Measurements from ENCODE around the gene HMCN2.
"Not testable (repeated sequence)": the region's sequence is repeated elsewhere in the genome, so short reads cannot be mapped to it uniquely, and the experiment has no call there.

HMCN2 gene

DNA sequence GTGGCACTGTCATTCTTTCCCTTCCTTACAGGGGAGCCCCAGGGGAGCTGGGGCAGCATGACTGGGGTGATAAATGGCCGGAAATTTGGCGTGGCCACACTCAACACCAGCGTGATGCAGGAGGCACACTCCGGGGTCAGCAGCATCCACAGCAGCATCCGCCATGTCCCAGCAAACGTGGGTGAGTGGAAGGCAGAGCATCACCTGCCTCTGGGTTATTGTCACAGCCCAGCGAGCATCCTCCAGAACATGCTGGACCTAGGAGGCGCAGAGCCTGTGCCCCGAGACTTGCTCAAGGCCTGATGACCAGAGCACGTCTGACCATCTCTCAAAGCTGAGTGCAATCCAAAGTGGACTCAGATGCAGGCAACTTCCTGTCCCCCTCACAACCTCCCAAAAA, 157.0 kb downstream of the HMCN2 start:
- no peak for DNase-seq

DNA sequence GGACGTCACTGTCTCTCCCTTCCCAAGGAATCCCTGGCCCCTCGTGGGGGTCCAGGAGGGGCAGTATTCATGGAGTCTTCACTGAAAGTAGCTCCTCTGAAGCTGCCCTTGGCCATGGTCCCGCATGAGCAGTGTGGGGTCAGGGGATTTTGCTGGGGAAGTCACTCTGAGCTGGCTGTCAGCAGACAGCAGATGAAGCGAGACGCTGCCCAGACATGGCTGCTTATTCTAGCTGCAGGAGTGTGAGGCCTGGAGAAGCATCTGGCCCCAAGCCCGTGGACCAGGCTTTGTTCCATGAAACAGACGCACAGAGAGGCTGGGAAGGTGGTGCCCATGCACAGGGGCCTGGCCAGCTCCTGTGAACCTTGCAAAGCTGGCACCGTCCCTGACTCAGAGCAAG, 157.7 kb downstream of the HMCN2 start:
- no peak for DNase-seq

GRCh38 chr9:130424595-130425454, 159.3 kb downstream of the HMCN2 start:
- DNase-seq: no peak

DNA sequence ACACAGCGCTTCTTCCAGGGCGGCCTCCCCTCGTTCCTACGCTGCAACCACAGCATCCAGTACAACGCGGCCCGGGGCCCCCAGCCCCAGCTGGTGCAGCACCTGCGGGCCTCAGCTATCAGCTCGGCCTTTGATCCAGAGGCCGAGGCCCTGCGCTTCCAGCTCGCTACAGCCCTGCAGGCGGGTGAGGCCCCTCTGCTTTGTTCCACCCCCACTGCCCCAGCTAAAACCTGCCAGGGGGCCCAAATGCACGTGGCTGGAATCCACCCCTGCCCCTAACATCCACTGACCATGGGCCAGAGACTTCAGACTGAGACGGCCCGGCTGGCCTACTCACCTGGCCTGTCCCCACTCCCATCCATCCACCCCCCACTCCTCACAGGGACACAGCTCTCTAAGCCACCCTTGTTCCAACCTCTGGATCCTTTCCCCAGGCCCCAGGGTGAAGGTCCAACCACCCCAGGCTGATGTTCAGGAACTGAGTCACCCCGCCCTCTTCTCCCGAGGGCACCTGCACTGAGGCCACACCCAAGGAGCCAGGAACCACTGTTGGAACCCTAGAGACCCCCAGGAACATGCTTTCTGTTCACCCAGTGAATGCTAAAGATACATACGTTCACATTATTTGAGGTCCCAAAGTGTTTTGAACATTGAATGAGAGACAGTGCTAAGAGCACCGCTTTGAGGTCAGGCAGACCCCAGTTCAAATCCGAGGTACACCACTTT, 160.3 kb downstream of the HMCN2 start:
- no peak for DNase-seq

- no peak for DNase-seq
These were observed 160.9 kb downstream of the HMCN2 start for GRCh38 chr9:130426467-130426773.

DNA sequence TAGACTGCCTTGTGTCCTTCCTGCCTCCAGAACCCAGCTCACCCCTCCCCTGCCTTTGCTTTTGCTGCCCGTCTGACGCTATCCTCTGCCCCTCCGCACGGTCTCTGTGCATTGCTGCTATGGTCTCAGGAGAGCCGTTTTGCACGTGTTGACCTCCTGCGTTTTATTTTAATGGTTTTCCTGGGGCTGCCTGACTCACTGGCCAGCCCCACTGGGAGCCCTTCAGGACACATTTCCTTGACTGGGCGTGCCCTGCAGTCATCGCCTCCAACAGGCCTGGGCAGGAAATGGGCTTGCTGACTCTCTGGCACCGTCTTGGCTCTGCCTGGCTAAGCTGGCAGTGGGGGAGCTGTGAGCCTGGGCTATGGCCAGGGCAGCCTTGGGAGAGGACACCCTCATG, 161.3 kb downstream of the HMCN2 start:
- no peak for DNase-seq

DNA sequence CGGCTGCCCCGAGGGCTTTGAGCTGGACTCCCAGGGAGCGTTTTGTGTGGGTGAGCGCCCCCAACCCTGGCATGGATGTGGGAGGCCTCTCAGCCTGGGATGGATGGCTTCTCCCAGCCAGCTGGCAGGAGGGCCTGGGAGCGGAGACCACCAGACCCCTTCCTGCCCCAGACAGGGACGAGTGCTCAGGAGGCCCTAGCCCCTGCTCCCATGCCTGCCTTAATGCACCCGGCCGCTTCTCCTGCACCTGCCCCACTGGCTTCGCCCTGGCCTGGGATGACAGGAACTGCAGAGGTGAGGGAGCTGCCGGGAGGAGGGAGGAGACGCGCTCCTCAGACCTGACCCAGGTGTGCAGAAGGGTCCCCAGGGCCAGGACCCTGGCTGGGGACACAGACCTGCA, 161.8 kb downstream of the HMCN2 start:
- no peak for DNase-seq

DNA sequence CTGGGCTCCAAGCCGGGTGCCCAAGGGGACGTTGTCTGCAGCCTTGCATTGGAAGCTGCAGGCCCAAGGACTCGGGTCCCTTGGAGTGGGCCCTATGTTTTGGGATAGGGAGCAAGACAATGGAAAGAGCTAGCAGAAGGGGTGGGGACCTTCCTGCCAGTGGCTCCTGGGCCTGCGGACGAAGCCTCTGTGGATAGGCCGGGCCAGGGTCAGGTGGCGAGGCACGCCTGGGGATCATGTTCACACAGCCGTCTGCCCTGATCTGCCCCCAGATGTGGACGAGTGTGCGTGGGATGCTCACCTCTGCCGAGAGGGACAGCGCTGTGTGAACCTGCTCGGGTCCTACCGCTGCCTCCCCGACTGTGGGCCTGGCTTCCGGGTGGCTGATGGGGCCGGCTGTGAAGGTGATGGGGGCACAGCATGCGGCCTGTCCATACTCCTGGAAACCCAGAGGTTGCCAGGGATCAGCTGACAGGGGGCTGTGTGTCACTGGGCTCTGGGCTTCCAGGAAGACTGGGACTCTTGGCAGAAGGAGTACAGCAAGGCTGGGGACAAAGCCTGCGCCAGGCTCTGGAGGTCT, 162.6 kb downstream of the HMCN2 start:
- no peak for DNase-seq

- no peak for DNase-seq
These were observed 163.8 kb downstream of the HMCN2 start for GRCh38 chr9:130429381-130429780.

GRCh38 chr9:130429831-130430230, 164.3 kb downstream of the HMCN2 start:
- no peak for DNase-seq

- no peak for DNase-seq
These were observed 164.7 kb downstream of the HMCN2 start for GRCh38 chr9:130430232-130430631.

DNA sequence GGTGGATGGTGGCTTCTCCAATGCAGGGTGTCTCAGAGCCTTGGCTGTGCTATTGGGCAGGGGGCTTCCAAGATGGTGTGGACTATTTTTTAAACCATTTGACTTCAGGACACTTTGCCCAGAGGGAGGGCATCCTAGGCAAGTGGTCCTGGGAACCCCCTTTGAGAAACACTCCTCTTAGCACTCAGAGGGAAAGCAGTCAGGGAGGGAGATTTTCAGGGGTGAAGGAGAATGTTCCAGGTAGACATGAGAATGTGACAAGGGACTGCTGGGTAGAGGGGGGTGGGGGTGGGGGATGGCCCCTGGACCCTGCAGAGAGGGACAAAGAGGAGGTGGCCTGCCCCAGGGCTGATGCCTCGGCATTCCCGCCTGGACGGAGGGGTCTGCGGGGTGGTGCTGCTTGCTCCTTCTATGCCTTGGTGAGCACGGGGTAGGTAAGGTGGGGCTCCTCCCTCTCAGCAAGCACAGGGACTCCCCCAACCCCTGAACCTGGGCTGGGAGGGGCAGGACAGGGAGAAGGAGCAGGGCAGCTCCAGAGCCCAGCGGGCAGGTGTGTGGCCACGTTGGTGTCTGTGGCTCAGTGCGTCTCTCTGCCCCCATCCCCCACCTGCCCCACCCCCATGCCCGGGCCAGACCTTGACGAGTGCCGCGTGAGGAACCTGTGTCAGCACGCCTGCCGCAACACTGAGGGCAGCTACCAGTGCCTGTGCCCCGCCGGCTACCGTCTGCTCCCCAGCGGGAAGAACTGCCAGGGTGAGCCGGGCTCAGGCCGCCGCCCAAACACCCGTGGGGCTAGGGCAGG, 165.4 kb downstream of the HMCN2 start:
- DNase-seq: no peak

DNA sequence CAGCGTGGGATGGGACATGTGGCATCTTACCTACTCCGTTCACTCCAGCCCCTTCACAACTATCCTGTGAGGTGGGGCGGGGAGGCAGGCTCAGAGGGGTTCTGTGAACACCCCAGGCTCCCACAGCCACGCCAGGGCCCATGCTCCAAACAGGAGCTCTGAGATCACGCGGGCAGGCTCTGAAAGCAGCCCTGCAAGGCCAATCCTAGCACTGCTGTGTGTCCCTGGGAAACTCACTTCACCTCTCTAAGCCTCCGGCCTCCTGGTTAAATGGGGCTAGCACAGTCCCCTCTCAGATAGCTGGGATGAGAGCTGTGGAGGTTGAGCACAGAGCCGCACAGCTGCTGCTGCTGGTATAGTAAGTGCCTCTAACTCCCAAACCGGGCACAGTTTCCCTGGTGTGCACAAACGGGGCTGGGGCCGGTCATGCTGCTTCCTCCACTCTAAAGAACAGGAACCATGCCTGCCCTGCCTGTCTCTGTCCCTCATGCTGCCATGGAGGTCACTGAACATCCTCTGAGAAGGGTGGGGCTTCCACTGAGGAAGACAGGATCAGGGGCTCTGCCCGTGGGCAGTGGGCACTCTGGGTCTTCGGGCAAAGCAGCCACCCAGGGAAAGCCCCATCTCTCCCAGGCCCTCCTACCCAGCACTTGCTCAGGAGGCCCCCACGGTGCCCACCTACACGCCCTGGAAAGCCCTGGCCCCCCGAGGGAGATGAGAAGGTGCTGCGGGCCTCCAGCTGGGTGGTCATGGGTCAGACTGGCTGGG, 166.2 kb downstream of the HMCN2 start:
- no peak for DNase-seq

DNA sequence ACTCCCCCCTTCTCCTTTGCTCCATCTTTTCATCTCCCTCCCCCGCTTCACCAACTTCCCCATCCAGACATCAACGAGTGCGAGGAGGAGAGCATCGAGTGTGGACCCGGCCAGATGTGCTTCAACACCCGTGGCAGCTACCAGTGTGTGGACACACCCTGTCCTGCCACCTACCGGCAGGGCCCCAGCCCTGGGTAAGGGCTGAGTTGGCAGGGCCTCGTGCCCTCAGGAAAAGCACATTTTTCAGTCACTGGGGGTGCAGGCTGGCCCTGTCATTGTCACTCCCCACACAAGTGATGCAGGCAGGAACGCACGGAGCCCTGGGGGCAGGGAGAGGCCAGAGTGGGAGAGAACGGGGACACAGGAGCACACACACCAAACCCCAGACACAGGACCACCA, 166.8 kb downstream of the HMCN2 start:
- no peak for DNase-seq

GRCh38 chr9:130432796-130433167, 167.2 kb downstream of the HMCN2 start:
- no peak for DNase-seq

DNA sequence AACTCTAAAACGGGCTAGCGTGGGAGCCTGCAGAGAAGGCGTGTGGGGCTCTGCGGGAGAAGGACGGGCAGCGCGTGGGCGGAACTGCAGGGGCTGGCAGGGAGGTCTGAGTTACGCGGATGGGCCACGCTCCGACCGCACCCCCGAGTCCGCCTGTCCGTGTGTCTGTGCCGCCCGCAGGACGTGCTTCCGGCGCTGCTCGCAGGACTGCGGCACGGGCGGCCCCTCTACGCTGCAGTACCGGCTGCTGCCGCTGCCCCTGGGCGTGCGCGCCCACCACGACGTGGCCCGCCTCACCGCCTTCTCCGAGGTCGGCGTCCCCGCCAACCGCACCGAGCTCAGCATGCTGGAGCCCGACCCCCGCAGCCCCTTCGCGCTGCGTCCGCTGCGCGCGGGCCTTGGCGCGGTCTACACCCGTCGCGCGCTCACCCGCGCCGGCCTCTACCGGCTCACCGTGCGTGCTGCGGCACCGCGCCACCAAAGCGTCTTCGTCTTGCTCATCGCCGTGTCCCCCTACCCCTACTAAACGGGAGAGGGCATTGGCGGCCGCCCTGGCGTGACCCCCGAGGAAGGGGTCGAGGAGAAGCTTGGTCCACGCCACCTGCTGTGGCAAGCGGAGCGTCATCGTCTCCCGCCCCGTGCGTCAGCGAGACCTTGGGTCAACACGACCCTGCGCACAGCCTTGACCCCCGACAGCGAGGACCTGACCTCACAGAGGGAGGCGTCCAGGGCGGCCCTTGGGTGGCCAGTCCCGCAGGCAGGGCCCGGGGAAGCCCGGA, 167.8 kb downstream of the HMCN2 start:
- peak; percentile 27 for DNase-seq

DNA sequence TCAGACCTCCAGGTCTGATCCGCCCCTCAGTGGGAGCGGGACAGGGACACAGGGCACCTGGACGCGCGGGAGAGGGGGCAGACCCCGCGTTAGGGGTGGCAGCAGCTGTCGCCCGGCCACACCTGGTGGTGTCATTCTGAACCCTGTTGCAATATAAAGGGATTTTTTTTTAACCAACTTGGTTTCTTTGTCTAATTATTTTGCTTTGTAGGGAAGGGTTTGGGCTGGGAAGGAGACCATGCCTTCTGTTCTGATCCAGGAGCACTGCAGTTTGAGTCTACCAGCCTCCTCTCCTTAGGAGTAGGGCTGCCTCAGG, 168.3 kb downstream of the HMCN2 start:
- DNase-seq: no peak

DNA sequence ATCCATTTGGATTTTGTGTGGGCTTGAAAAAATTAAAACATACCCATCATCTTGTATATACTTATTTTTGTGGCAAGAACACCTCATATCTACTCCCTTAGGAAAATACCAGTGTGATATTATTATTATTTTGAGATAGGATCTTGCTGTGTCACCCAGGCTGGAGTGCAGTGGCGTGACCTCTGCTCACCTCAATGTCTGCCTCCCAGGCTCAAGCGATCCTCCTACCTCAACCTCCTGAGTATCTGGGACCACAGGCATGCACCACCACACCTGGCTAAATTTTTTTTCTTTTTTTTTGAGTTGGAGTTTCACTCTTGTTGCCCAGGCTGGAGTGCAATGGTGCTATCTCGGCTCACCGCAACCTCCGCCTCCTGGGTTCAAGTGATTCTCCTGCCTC, 169.1 kb downstream of the HMCN2 start:
- DNase-seq: not testable (repeated sequence)

GRCh38 chr9:130437011-130437789, 171.6 kb downstream of the HMCN2 start:
- no peak for DNase-seq

DNA sequence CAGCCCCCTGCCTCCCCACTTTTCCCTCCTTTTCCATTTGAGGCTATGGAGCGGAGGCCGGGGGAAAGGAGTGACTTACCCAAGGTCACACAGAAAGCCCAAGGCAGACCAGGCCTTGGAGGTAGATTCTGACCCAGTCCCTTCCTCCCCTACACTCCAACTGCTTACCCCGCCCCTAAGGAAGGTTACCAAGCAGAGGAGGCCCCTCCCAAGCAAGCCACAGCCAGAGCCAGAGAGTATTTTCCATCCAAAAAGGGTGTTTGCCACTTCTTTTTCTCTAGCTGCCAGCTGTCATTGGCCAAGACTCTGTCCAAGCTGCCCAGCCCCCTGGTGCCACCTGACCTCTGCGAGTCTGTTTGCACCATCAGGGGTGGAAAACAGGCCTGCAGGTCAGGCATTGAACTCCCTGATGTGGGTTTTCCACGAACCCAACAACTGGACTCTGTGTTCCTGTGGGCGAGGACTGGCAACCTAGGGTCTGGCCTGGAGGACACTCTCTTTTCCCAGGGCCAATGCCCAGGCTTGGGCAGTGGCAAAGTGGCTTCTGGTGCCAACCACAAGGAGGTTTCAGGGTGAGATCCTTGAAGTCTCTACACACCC, 172.9 kb downstream of the HMCN2 start:
- no peak for DNase-seq

DNA sequence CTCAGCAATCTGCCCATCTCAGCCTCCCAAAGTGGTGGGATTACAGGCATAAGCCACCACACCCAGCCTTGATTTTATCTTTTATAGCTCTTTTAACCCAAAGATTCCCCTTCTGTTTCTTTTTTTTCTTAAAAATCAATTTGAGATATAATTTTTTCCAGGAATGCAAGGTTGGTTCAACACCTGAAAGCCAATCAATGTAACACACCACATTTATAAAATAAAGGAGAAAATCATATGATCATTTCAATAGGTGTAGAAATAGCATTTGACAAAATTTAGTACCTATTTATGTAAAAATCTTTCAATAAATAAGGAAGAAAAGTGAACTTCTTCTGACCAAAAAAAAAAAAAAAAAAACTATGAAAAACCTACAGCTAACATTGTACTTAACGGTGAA, 175.5 kb downstream of the HMCN2 start:
- DNase-seq: no peak

All from stimulated activated CD4-positive, alpha-beta T cell treated with anti-CD3 and anti-CD28 coated beads, Interleukin-12 subunit alpha, Interleukin-12 subunit beta, amount 100 ng/mL, for 4 hours (primary cell).